Neural progenitor cell (in vitro differentiated cells): ENCODE measurements around the gene SHC3. TPM values are rescaled to one million over a fixed set of nuclear protein-coding genes. Genes with fewer than 3 reads are reported as not detected.

Source experiments
- DNase-seq: peaks from one replicate; pipeline ENCODE4 v3.0.0-alpha.2; 2016; ENCODE audit warnings: low spot score
- H2AFZ ChIP-seq: fragments of 200-600 bp; sonication (generic); replicated peaks from 2 replicates; pipeline ENCODE4 v1.6.1; 2016; ENCODE audit warnings: antibody characterized with exemption
- H3F3A ChIP-seq: fragments of 200-600 bp; sonication (generic); 2 replicates; pipeline ENCODE4 v1.6.1; 2016; ENCODE audit warnings: antibody characterized with exemption, low read depth
- H3K27ac ChIP-seq: fragments of 200-600 bp; sonication (generic); 2 replicates; pipeline ENCODE4 v1.5.1; 2016; ENCODE audit warnings: mild to moderate bottlenecking
- H3K27me3 ChIP-seq: fragments of 200-600 bp; sonication (generic); 2 replicates; pipeline ENCODE4 v1.6.1; 2016; ENCODE audit warnings: mild to moderate bottlenecking, moderate library complexity
- H3K36me3 ChIP-seq: fragments of 200-600 bp; sonication (generic); 2 replicates; pipeline ENCODE4 v1.5.1; 2016
- H3K4me1 ChIP-seq: fragments of 200-600 bp; sonication (generic); 2 replicates; pipeline ENCODE4 v1.6.1; 2016; ENCODE audit warnings: mixed run types
- H3K4me2 ChIP-seq: fragments of 200-600 bp; sonication (generic); 2 replicates; pipeline ENCODE4 v1.6.1; 2016
- H3K4me3 ChIP-seq: fragments of 200-600 bp; sonication (generic); 2 replicates; pipeline ENCODE4 v1.5.1; 2016
- H3K79me2 ChIP-seq: fragments of 200-600 bp; sonication (generic); 2 replicates; pipeline ENCODE4 v1.6.1; 2016; ENCODE audit warnings: low read depth
- H3K9ac ChIP-seq: fragments of 200-600 bp; sonication (generic); 2 replicates; pipeline ENCODE4 v1.6.1; 2016
- H3K9me3 ChIP-seq: fragments of 200-600 bp; sonication (generic); 2 replicates; pipeline ENCODE4 v1.5.1; 2016; ENCODE audit warnings: low read depth
- H4K20me1 ChIP-seq: fragments of 200-600 bp; sonication (generic); 2 replicates; pipeline ENCODE4 v1.6.1; 2016; ENCODE audit warnings: low read depth
- H3K27ac Mint-ChIP-seq: 3 replicates; pipeline ENCODE4 v1.8.0; 2021; ENCODE audit warnings: mixed read lengths
- H3K27me3 Mint-ChIP-seq: 2 replicates; pipeline ENCODE4 v1.8.0; 2022; ENCODE audit warnings: low read depth, mild to moderate bottlenecking, inconsistent platforms, moderate library complexity, mixed read lengths; ENCODE audit not compliant: insufficient read depth
- H3K36me3 Mint-ChIP-seq: 3 replicates; pipeline ENCODE4 v1.8.0; 2021; ENCODE audit warnings: mixed read lengths
- H3K4me1 Mint-ChIP-seq: 3 replicates; pipeline ENCODE4 v1.8.0; 2021; ENCODE audit warnings: mixed read lengths
- H3K4me3 Mint-ChIP-seq: 3 replicates; pipeline ENCODE4 v1.8.0; 2021; ENCODE audit warnings: mild to moderate bottlenecking, moderate library complexity, mixed read lengths
- H3K9me3 Mint-ChIP-seq: 3 replicates; pipeline ENCODE4 v1.8.0; 2020; ENCODE audit warnings: mixed read lengths
- EZH2 ChIP-seq: fragments of 200-600 bp; sonication (generic); IDR thresholded peaks from 2 replicates; pipeline ENCODE4 v1.6.1; 2017; ENCODE audit warnings: antibody characterized with exemption, mild to moderate bottlenecking, moderate library complexity
- EZH2phosphoT487 ChIP-seq: fragments of 200-600 bp; sonication (generic); IDR thresholded peaks from 2 replicates; pipeline ENCODE4 v1.6.1; 2017; ENCODE audit warnings: antibody characterized with exemption
- total RNA-seq: library from RNA; depleted of rRNA; stranded (reverse); fragments of >200 nt; gene quantifications from 2 replicates; pipeline ENCODE4 v1.2.3, GENCODE V29; 2015; ENCODE audit warnings: low replicate concordance
- TF ChIP-seq, protein P1 (sequence below): fragments of 200-600 bp; sonication (generic); IDR thresholded peaks from 2 replicates; pipeline ENCODE4 v1.5.1; 2017; ENCODE audit warnings: antibody characterized with exemption, mild to moderate bottlenecking

Gene SHC3
- total RNA-seq, 1 donor from 2014 or later, result 0.64 TPM

DNA sequence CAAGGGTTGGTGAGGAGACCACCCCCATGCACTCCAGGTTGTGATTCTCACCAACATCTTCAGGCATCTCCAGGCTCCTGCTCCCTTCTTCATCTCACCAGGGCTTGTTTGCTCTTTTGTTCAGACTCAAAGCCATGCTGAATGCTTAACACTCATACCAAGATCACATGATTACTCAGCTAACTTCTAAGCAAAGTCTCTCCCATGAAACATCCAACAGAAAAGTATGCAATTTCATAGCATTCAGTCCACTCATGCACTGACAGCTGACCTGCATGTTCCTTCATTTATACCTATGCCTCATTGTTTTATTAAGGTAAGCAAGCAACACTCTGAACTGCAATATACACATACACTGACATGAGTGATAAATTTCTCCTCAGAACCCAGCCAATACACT is 69.0 kb downstream of the SHC3 start:
- Histone ChIP-seq H3K27me3 (no peaks in the 10 kb centered on the region), H3K4me2 (no peak overlapping the region), H3K9me3 (no peaks in the 10 kb centered on the region), H3K9ac (no peak overlapping the region), H4K20me1 (no peaks in the 10 kb centered on the region), H3K4me1 (no peaks in the 10 kb centered on the region), H3K27ac (no peak overlapping the region), H3K4me3 (no peak overlapping the region), H3K79me2 (no peaks in the 10 kb centered on the region), H3K36me3 (no peaks in the 10 kb centered on the region), H3F3A (no peaks in the 10 kb centered on the region), H2AFZ (no peak overlapping the region)
- no peak for DNase-seq
- no peak overlapping the region for H3K4me3 Mint-ChIP-seq
- peaks cover 4% of the 10 kb centered on the region for H3K4me1 Mint-ChIP-seq
- no peak overlapping the region for H3K27ac Mint-ChIP-seq
- no peaks in the 10 kb centered on the region for H3K9me3 Mint-ChIP-seq
- no peaks in the 10 kb centered on the region for H3K27me3 Mint-ChIP-seq
- TF ChIP-seq, protein P1, sequence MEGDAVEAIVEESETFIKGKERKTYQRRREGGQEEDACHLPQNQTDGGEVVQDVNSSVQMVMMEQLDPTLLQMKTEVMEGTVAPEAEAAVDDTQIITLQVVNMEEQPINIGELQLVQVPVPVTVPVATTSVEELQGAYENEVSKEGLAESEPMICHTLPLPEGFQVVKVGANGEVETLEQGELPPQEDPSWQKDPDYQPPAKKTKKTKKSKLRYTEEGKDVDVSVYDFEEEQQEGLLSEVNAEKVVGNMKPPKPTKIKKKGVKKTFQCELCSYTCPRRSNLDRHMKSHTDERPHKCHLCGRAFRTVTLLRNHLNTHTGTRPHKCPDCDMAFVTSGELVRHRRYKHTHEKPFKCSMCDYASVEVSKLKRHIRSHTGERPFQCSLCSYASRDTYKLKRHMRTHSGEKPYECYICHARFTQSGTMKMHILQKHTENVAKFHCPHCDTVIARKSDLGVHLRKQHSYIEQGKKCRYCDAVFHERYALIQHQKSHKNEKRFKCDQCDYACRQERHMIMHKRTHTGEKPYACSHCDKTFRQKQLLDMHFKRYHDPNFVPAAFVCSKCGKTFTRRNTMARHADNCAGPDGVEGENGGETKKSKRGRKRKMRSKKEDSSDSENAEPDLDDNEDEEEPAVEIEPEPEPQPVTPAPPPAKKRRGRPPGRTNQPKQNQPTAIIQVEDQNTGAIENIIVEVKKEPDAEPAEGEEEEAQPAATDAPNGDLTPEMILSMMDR, result no peak
- H3K36me3 Mint-ChIP-seq, result peaks cover 33% of the 10 kb centered on the region

DNA sequence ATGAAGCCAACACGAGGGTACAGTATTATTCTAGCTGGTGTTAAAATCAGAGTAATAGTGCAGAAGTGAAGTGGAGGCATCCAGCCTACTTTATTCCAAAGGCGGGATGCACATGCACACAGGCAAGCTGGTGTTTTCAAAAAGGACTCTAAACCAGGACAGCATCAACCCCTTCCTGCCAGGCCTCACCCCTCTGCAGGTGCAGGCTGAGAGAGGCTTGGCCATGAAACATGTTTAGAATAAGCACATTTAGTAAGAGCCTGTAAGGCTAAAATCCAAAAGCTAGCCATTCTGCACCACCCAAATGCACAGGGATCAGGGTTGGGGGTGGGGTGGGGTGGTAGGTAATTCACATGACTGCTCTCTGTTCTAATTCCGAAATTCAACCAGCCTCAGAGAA is 71.2 kb downstream of the SHC3 start:
- no peak overlapping the region for H3K27ac Mint-ChIP-seq
- no peaks in the 10 kb centered on the region for H3K27me3 ChIP-seq
- H3K36me3 ChIP-seq, result no peaks in the 10 kb centered on the region
- no peak overlapping the region for H3K27ac ChIP-seq
- H3K9me3 Mint-ChIP-seq, result no peaks in the 10 kb centered on the region
- H2AFZ ChIP-seq, result no peak overlapping the region
- H3K4me1 Mint-ChIP-seq, result peaks cover 4% of the 10 kb centered on the region
- no peak overlapping the region for H3K4me3 Mint-ChIP-seq
- no peaks in the 10 kb centered on the region for H3K79me2 ChIP-seq
- no peak for DNase-seq
- no peak overlapping the region for H3K9ac ChIP-seq
- peaks cover 39% of the 10 kb centered on the region for H3K36me3 Mint-ChIP-seq
- no peaks in the 10 kb centered on the region for H3K4me1 ChIP-seq
- no peaks in the 10 kb centered on the region for H3K9me3 ChIP-seq
- no peaks in the 10 kb centered on the region for H3F3A ChIP-seq
- H4K20me1 ChIP-seq, result no peaks in the 10 kb centered on the region
- TF ChIP-seq, protein P1, result no peak
- TF ChIP-seq EZH2 (no peak), EZH2phosphoT487 (no peak)
- H3K27me3 Mint-ChIP-seq, result no peaks in the 10 kb centered on the region
- no peak overlapping the region for H3K4me2 ChIP-seq
- H3K4me3 ChIP-seq, result no peak overlapping the region

DNA sequence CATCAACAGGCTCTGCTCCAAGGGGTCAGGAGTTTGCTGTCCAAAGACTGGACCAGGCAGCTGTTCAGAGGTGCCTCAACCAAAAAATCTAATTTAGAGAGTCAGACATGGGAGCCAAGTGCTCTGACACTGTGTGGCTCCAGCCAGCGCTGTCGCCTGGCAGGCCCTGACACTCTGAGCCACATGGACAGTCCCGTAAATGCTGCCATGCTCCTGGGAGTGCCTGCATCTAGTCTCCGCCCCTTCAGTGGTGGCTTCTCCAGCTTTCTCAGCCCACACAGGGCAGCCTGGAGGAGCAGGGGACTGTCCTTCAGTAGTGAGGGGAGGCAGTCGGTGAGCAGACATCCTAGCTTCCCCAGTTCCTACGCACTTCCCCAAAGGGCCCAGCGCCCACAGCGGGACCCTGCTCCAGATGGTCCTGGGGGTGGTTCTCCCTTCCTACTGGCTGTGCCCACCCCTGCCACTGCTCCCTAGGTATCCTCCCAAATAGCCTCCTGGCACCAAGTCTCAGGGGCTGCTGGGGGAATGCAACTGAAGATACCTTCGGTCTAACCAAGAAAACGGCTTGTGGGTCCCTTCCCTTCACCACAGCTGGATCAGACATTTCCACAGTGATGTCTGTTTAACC is 72.3 kb downstream of the SHC3 start:
- no peak overlapping the region for H3K4me3 ChIP-seq
- no peak overlapping the region for H3K9ac ChIP-seq
- H3K79me2 ChIP-seq, result no peaks in the 10 kb centered on the region
- H2AFZ ChIP-seq, result no peak overlapping the region
- no peaks in the 10 kb centered on the region for H3K4me1 ChIP-seq
- no peak overlapping the region for H3K4me2 ChIP-seq
- no peaks in the 10 kb centered on the region for H4K20me1 ChIP-seq
- no peak overlapping the region for H3K4me3 Mint-ChIP-seq
- H3K36me3 ChIP-seq, result no peaks in the 10 kb centered on the region
- H3K27ac Mint-ChIP-seq, result no peak overlapping the region
- H3K4me1 Mint-ChIP-seq, result peaks cover 4% of the 10 kb centered on the region
- H3K9me3 Mint-ChIP-seq, result no peaks in the 10 kb centered on the region
- DNase-seq, result no peak
- no peak overlapping the region for H3K27ac ChIP-seq
- no peaks in the 10 kb centered on the region for H3F3A ChIP-seq
- TF ChIP-seq EZH2 (no peak), EZH2phosphoT487 (no peak)
- TF ChIP-seq, protein P1, result no peak
- no peaks in the 10 kb centered on the region for H3K9me3 ChIP-seq
- peaks cover 41% of the 10 kb centered on the region for H3K36me3 Mint-ChIP-seq
- no peaks in the 10 kb centered on the region for H3K27me3 Mint-ChIP-seq
- H3K27me3 ChIP-seq, result no peaks in the 10 kb centered on the region
